ENCODE results near the gene SBF2. TPM values are rescaled to one million over a fixed set of nuclear protein-coding genes. Genes with fewer than 3 reads are reported as not detected.
"Not testable (repeated sequence)": the region's sequence is repeated elsewhere in the genome, so short reads cannot be mapped to it uniquely, and the experiment has no call there.

Gene SBF2
- polyA plus RNA-seq, 3 donors, result 50.0 to 53.0 (median 51.4) TPM

GRCh38 chr11:9923280-9923679 lies 370.7 kb downstream of the SBF2 start:
- DNase-seq (ENCODE audit: low read depth in 3 of 3, low spot score in 2 of 3), result no peak

GRCh38 chr11:9922806-9923205 lies 371.2 kb downstream of the SBF2 start:
- no peak for DNase-seq (ENCODE audit: low read depth in 3 of 3, low spot score in 2 of 3)

- no peak for DNase-seq (ENCODE audit: low read depth in 3 of 3, low spot score in 2 of 3)
Observed at GRCh38 chr11:9916480-9916879, 377.5 kb downstream of the SBF2 start.

GRCh38 chr11:9914064-9914463 lies 380.0 kb downstream of the SBF2 start:
- DNase-seq (ENCODE audit: low read depth in 3 of 3, low spot score in 2 of 3), result no peak

- DNase-seq (ENCODE audit: low read depth in 3 of 3, low spot score in 2 of 3), result no peak
Observed at GRCh38 chr11:9905960-9906791, 387.8 kb downstream of the SBF2 start.

- DNase-seq (ENCODE audit: low read depth in 3 of 3, low spot score in 2 of 3), result no peak
Observed at GRCh38 chr11:9905501-9905951, 388.5 kb downstream of the SBF2 start.

- no peak for DNase-seq (ENCODE audit: low read depth in 3 of 3, low spot score in 2 of 3)
Observed at GRCh38 chr11:9903579-9903978, 390.4 kb downstream of the SBF2 start.

GRCh38 chr11:9901943-9902342 lies 392.1 kb downstream of the SBF2 start:
- DNase-seq (ENCODE audit: low read depth in 3 of 3, low spot score in 2 of 3), result no peak

GRCh38 chr11:9900253-9900652 lies 393.8 kb downstream of the SBF2 start:
- DNase-seq (ENCODE audit: low read depth in 3 of 3, low spot score in 2 of 3), result not testable (repeated sequence)

GRCh38 chr11:9899676-9900075 lies 394.3 kb downstream of the SBF2 start:
- DNase-seq (ENCODE audit: low read depth in 3 of 3, low spot score in 2 of 3), result no peak

GRCh38 chr11:9896902-9897301 lies 397.1 kb downstream of the SBF2 start:
- DNase-seq (ENCODE audit: low read depth in 3 of 3, low spot score in 2 of 3), result no peak

- no peak for DNase-seq (ENCODE audit: low read depth in 3 of 3, low spot score in 2 of 3)
Observed at GRCh38 chr11:9895006-9895405, 399.0 kb downstream of the SBF2 start.

- no peak for DNase-seq (ENCODE audit: low read depth in 3 of 3, low spot score in 2 of 3)
Observed at GRCh38 chr11:9893474-9893873, 400.5 kb downstream of the SBF2 start.

- no peak for DNase-seq (ENCODE audit: low read depth in 3 of 3, low spot score in 2 of 3)
Observed at GRCh38 chr11:9888938-9889337, 405.1 kb downstream of the SBF2 start.

- DNase-seq (ENCODE audit: low read depth in 3 of 3, low spot score in 2 of 3), result no peak
Observed at GRCh38 chr11:9887472-9887871, 406.5 kb downstream of the SBF2 start.

- DNase-seq (ENCODE audit: low read depth in 3 of 3, low spot score in 2 of 3), result no peak
Observed at GRCh38 chr11:9886595-9886994, 407.4 kb downstream of the SBF2 start.

GRCh38 chr11:9884601-9885000 lies 409.4 kb downstream of the SBF2 start:
- DNase-seq (ENCODE audit: low read depth in 3 of 3, low spot score in 2 of 3), result no peak

GRCh38 chr11:9880657-9881056 lies 413.4 kb downstream of the SBF2 start:
- DNase-seq (ENCODE audit: low read depth in 3 of 3, low spot score in 2 of 3), result no peak

- no peak for DNase-seq (ENCODE audit: low read depth in 3 of 3, low spot score in 2 of 3)
Observed at GRCh38 chr11:9878936-9879335, 415.1 kb downstream of the SBF2 start.

- no peak for DNase-seq (ENCODE audit: low read depth in 3 of 3, low spot score in 2 of 3)
Observed at GRCh38 chr11:9876331-9876730, 417.7 kb downstream of the SBF2 start.

- DNase-seq (ENCODE audit: low read depth in 3 of 3, low spot score in 2 of 3), result no peak
Observed at GRCh38 chr11:9875862-9876261, 418.2 kb downstream of the SBF2 start.

GRCh38 chr11:9875399-9875798 lies 418.6 kb downstream of the SBF2 start:
- no peak for DNase-seq (ENCODE audit: low read depth in 3 of 3, low spot score in 2 of 3)

- no peak for DNase-seq (ENCODE audit: low read depth in 3 of 3, low spot score in 2 of 3)
Observed at GRCh38 chr11:9874466-9874865, 419.6 kb downstream of the SBF2 start.

Data from right renal cortex interstitium (tissue), 3 donors.